ENCODE data around the gene GBX2.

Gene GBX2

DNA sequence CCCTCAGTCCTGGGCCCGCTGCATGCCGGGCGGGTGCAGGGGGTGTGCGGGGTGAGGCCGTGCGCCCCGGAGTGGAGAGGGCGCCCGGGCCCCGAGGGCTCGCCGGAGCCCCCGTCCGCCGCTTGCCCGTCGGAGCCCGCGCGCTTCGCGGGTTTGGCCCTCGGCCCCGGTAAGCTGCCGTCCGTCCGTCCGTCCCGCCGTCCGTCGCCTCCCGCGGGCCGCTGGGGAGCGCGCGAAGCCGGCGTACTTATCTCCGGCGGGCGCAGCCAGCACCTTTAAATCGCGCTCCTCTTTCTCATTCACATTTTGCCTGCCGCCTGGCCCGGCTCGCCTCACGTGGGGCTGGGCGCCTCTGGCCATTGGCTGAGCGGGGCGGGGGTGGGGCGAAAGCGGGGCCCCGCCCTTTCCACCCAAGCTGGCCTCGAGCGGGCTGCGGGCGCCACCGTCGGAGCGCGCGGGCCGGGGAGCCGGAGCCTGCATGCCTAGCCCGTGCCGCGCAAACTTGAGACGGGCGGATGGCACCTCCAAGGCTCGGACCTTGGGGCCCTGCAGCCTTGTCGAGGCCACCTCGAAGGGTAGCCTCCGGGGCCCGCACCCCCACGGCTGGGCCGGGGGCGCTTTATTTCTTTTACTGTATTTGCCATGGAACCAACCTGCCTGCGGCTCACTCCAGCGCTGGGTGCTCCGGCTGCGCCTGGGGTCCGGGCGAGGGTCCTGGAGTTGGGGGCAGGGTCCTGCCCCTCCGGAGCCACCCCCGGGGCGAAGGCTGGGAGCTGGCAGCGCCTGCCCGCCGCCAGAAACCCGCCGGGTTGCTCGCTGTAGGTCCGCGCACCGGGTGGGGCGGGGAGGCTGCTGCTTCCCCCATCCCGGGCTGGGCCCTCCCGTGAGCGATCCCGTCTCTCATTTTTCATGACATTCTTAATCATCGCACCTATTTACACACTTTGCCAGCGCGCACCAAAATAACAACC, at the start of gene GBX2:
TSS of gene GBX2 (minus strand) at position 277 of the 971 bp plus-strand sequence. CDS start 415 bp downstream, outside the sequence.
- no peak for DNase-seq (ENCODE audit: low read depth)

DNA sequence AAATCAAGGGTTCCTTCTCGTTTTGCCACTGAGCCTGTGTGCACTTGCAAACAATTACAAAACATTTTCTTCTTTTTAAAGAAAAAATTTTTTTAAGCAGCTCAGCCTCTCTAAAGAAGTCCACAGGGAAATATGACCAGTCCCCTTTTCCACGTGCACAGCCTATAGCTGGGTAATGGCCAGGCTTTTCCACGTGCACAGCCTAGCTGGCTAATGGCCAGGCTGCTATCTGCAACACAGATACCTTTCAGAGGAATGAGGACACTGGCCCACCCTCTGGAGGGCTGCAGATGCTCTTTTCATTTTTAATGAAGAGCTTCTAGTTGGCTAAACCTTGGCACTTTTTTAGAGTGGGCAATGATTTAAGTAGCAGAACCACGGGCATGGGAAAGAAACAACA, 49.7 kb upstream of the GBX2 start:
- DNase-seq (ENCODE audit: low read depth), result no peak

DNA sequence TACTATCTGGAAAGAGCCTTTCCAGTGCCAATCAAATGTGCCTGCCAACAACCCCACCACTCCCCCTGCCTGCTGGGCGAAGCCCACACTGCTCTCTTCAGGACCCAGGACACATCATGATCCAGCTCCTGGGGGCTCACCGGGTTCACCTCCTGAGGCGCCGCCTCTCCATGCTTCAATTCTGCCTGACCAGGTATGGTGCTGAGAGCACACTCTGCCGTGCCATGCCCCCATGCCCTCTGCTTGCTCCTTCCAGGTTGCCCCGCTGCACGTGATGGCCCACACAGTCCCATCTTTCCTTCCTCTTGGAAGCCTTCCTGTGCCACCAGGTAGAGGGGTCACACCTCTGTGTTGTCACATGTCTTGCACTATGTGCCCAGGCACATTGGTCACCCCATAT, 48.5 kb upstream of the GBX2 start:
- no peak for DNase-seq (ENCODE audit: low read depth)

DNA sequence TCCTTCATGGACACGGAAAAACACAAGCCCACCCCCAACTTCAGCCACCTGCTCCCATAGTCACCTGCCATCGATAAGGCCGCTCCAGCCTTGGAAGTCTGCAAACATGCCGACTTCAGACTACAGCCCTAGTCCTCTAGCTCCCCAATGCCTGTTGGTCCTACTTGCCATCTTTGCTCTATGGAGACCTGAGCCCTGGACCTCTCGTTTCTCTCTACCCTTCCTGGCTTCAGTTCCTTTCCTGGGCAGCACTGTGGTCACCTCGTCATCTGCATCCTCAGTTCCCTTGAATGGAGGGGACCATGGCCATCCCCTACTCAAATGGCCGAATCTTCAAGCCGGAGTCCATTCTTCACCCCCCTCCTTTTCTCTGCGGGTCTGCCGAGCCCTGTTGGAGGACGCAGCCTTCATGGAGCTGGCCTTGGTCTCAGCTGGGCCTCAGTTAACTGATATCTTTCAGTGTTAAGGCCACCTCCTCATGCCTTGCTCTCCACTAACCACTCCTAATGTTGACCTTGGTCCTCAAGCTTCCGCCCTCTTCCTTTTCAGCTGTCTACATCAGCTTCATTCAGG, 47.7 kb upstream of the GBX2 start:
- no peak for DNase-seq (ENCODE audit: low read depth)

DNA sequence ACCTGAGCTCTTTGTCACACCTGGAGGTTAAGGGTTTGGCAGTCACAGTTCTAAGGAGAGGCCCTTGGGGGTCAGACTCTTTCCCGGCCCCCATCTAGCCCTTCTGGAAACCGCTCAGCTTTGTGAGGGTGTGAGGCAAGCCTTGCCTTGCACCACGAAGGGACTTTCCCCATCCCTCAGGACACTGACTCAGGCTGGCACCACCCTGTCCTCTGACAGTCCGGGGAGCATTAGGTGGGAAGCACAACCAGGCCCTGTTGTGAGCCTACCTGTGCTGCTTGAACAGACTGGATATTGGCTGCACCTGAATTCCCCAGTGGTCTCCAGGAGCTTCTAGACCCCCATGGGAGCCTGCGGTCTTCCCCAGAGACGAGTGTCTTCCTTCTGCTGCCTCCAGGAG, 47.0 kb upstream of the GBX2 start:
- DNase-seq (ENCODE audit: low read depth), result no peak

DNA sequence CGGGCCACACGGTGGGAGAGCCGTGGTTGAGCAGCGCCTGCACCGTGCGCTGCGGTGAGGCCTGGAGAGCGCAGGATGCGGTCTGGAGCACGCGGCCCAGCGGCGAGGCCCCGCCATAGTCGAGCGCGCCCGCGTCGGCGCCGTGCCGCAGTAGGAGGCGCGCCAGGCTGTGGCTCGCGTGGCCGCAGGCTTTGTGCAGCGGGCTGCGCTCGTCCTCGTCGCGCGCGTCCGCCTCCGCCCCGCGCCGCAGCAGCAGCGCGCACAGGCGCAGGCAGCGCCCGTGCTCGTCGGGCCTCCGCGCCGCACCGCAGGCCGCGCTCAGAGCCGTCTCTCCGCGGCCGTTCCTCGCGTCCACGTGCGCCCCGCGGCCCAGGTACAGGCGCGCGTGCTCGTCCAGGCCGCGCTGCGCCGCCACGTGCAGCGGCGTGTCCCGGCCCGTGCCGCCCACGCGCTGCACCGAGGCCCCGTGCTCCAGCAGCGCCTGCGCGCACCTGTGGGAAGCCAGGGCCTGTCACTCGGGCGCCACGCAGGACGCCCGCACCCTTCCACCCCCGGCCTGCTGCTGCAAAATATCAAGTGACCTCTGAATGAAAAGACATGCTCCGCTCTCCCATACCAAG, 46.3 kb upstream of the GBX2 start:
- no peak for DNase-seq (ENCODE audit: low read depth)

DNA sequence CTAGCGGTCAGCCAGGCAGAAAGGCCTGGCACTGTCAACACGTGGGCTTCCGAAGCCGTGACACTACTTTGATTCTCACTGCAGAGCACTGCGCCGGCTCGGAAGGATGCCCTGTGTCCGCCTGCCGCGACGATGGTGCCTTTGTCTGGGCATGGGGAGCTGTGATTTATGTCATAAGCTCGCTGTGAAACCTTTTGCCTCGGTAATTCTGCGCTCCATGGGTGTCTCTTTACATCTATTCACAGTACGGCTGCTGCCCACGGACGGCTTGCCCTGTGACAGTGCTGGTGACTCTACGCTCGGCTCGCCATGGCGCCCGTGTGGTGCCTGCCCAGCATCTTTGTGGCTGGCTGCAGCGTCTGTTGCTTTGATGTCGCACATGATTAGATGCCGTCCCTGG, 43.1 kb upstream of the GBX2 start:
- no peak for DNase-seq (ENCODE audit: low read depth)

DNA sequence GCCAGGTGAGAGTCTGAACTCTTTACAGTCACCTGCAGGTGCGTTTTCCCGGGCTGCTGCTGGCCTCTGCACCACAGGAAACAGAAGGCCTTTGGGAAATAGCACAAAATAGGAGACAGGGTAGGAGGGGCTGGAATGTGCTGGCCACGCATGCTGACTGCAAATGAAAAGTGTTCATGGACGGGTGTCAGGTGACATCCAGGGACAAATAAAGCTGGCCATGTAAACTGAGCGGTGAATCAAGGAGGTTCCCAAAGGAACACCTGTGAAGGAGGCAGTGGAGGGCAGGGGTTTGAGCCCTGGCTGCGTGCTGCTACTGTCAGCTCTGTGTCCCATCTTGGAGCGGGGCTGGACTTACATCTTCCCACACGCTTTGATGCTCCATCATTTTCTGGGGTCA, 42.4 kb upstream of the GBX2 start:
- no peak for DNase-seq (ENCODE audit: low read depth)

DNA sequence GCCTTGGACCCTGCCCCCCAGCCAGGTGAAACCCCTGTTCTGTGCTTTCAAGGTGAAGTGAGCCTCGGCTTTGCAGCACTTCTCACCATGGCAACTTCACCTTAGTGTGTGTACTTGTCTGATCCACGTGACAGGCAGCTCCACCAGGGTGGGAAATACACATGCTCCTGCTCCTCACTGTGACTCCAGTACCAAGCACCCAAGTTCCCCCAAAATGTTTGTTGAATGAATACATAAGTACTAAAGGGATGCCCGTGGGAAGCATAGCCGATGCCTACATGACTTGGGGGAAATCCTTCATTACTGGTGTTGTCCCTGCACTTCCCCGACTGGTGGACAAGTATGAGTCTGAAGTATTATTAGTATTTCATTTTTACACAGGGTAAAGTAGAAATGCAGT, 41.8 kb upstream of the GBX2 start:
- DNase-seq (ENCODE audit: low read depth), result no peak

DNA sequence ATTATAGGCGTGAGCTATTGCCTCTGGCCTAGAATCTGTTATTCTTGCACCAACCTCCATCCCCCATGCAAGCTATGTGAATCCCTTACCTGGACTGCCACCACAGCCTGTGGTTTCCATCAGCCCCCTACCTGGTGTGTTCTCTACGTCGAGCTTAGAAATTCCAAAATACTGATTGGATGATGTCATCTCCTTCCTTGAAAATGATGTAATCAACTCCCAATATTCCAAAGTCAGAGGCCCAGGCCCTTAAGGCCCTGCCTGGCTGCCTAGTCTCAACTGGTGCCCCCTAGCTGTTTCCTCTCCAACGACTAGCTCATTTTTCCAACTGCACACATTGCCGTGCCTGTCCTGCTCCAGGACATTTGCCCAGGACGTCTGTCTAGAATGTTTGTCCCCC, 41.3 kb upstream of the GBX2 start:
- DNase-seq (ENCODE audit: low read depth), result no peak

DNA sequence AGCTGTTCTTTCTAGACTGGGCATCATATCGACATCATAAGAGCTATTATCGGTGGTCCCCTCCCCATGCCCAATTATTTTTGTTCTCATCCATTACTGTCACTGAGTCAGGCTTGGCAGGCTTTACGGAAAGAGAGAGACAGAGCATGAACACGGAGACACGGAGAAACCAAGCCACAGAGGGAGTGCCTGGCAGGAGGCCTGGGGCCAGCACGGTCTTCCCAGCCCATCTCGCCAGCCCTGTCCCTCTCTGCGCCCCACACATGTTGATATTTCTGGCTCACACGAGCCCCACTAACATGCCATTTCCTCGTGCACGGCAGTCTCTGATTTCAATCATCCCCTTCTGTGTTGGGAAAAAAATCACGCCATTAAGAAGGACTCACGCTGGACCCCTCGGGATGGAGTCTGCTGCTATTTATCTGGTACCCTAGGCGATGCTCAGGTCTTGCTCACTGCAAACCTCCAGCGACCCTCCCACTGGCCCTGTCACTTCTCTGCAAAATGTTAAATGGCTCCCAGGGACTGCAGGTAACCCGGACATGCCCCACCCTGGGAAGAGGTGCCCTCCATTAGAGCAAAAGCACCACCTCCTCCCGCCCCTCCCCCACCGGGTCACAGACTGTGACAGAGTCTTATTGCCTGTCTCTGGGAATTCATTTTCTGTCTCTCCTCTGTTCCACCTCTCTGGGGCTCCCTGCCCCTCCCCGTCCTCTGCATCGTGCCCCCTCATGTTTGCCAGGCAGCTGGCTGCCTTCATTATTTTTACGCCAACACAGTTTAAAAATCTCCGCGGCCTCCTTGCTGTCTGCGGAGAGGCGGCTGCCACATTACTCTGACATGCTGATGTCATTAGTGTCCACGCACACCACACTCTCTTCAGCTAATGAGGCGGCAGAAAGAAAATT, 40.1 kb upstream of the GBX2 start:
- no peak for DNase-seq (ENCODE audit: low read depth)

DNA sequence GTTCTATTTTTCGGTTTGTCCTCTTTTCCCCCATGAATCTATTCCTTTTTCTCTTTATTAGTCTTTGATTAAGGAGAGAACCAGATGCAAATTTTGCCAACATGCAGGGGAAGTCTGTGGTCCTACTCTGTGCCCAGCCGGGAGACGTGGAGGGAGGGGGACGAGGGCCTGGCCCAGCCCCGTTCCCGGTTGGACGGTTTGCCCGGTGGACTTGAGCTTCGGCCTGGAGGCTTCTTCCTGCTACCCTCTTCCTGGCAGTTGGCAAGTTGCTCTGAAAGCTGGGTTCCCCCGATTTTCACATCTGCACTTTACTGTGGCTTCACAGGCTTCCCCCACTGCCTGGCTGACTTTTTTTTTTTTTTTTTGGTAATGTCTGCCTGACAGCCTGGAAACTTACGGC, 39.3 kb upstream of the GBX2 start:
- no peak for DNase-seq (ENCODE audit: low read depth)

DNA sequence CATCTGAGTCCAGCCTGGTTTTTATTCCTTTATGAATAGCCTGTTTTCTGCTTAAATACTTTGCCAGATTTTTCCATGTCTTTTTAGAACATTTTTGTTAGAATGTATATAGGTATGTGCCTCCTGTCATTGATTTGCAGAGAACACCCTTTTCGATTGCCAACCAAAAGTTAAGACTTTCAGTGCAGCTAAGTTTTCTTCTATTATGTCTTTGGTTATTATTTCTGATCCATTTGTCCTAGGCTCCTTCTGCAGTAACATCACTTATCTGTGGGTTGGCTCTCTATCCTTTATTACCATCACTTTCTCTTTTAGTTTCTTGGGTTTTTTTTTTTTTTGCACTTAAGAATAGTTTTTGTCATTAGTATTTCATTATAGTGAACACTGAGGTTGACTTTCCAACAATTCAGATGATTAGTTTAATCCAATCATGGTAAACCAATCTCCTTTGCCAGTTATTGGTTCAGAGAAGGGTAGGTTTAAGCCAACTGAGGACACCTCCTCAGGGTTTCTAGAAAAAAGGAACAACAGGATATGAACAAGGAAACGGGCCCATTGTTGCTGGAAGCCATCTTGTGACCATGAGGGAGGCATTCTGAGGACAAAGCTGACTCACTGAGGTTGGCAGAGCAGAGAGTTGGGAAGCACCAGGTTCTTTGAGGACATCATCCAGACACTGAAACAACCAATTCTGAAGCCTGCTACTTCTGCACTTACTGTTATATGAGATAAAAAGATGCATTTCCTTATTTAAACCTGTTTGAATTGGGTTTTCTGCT, 37.9 kb upstream of the GBX2 start:
- no peak for DNase-seq (ENCODE audit: low read depth)

DNA sequence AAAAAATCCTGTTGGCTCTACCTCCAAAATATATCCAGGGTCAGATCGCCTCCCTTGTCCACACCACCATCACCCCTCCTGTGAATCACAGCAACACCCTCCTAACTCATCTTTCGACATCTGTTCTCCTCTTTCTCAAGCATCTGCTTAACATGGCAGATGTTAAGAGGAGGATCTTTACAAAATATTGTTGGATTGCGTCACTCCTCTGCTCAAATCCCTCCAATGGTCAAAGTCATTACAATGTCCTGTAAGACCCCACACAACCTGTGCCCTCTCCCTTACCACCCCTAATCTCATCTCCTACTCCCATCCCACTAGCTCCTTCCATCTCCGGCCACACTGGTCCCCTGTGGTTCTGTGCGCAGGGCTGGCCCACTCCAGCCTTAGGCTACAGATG, 36.8 kb upstream of the GBX2 start:
- DNase-seq (ENCODE audit: low read depth), result no peak

DNA sequence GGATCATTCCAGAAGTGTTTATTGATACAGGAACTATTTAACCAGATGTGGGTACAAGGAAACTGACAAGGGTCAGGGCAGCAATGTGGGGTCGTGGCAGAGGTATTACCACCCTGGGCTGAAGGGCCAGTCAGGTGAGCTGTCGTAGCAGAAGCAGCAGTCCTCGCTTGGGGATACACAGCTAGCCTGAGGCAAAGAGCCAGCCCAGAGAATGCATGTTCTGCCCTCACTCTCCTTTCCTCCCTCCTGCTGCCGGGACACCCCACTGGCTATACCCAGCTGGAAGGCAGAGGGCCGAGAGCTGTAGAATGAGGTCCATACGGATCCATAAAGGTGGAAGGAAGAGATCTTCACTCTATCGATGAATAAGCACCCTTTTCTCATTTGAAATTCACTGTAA, 32.2 kb upstream of the GBX2 start:
- DNase-seq (ENCODE audit: low read depth), result no peak

DNA sequence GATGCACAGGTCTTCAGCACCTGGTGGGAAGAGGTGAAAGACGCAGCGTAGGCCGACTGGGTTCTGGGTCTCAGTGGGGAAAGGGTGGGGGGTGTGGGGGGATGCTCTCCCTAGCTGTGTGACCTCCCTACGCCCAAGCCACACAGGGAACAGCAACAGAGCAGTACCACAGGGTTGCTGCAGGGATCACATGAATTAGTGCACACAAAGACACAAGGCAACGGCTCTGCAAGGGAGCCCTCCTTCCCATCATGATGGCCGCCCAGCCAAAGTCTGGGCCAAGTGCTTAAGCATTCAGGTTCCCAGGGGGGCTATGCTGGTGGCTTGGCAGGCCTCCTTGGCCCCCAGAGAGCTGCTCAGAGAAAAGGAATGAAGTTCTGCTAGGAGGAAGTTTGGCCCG, 28.2 kb upstream of the GBX2 start:
- DNase-seq (ENCODE audit: low read depth), result no peak

DNA sequence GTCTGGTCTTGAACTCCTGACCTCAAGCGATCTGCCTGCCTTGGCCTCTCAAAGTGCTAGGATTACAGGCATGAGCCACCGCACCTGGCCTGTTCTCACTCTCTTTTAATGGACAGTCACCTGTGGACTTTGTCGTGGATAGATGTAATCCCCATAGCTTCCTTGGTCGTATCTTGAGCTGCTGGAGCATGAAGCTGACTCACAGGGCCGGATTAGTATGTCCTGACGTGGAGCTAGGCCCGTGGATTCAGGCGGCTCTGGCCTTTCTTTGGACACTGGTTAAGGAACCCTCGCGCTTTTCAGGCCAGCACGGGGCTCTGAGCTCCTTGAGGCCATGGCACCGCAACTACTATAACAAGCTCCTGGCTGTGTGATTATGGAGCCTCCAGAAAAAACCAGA, 27.5 kb upstream of the GBX2 start:
- DNase-seq (ENCODE audit: low read depth), result no peak

DNA sequence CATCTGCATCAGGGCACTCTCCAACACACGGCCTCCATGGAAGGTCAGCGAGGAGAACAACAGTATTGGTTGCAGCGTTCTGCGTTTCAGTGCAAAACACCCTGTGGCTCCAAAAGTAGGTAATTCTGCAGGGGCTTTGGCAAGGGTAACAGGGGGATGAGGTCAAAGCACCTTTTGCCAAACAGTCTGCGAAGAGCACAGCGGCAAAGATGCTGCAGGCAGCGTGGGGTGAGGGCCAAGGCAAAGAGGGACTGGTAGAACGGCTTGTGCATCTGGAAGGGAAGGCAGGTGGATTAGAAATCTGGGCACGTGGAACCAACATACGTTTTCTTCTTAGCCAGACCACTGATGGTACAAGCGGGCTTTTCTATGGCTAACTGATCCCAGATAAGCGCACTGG, 26.6 kb upstream of the GBX2 start:
- no peak for DNase-seq (ENCODE audit: low read depth)

DNA sequence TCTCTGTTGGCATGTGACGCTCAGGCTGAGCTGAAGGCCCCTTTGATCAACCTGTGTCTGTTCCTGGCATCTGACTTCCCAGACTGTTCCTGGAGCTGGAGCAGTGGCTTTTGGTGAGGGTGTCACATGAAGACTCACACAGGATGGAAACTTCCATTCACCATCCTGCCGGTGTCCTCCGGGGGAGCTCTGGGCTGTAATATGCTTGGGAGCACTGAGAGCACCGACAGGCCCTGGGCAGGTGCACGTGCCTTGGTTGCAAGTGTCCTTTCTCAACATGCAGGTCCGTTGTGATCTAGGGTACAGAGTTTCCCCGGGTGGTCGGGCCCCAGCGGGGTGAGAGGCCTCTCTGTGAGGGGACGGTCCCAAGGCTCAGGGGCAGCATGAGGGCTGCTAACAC, 24.8 kb upstream of the GBX2 start:
- DNase-seq (ENCODE audit: low read depth), result no peak

DNA sequence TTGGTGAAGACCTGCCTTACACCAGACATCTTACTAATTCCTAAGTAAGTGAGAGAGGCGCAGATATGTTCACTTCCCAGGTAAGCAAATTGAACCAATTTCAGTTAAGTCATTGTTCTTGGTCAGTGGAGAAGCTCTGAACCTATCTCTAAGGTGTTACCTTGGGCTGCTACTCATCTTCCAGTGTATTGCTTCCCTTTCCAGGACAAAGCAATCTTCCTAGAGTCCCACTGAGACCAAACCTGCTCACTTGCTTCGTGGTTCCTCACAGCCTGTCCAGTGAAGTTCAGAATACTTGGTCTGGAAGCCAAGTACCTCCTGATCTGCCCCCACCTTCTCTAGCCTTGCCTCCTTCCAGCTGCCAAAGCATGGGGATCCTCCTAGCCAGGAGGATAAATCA, 22.5 kb upstream of the GBX2 start:
- DNase-seq (ENCODE audit: low read depth), result no peak

DNA sequence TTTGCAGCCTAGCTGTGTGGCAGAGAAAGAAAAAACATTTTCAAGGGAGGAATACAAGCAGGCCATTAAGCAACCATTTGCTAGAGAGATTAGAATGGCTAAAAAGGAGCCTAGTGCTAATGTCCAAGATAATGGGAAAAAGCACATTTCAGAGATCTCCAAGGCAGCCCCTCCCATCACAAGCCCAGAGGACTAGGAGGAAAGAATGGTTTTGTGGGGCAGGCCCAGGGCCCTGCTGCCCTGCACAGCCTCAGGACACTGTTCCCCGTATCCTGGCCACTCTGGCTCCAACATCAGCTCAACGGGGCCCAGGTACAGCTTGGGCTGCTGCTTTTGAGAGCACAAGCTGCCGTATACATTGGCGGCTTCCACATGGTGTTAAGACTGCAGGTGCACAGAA, 16.5 kb upstream of the GBX2 start:
- no peak for DNase-seq (ENCODE audit: low read depth)
